Psoas muscle (tissue), 8 donors: ENCODE data around the gene MBLAC2. TPM values are rescaled to one million over a fixed set of nuclear protein-coding genes. Genes with fewer than 3 reads are reported as not detected.

ENCODE experiments used
- ATAC-seq, 4 donors: fragments of 200-7000 bp; cut with Tn5 transposase; one replicate each; pipeline ENCODE4 v1.9.1; 2020; ENCODE audit warnings: moderate library complexity in 3 of 4, mild to moderate bottlenecking in 2 of 4
- DNase-seq, 2 donors: peaks; one replicate each; pipeline ENCODE4 v3.0.0-alpha.2; 2020
- H3K27ac ChIP-seq: fragments of 200-600 bp; one replicate; pipeline ENCODE4 v1.8.0; 2022
- H3K27me3 ChIP-seq, 3 donors: fragments of 200-600 bp in 1 of 3; one replicate each; pipeline versions ENCODE4 v1.6.1 to v1.8.0; 2013 to 2022; ENCODE audit warnings: low read length in 2 of 3, mild to moderate bottlenecking in 2 of 3, moderate library complexity in 1 of 3; ENCODE audit not compliant: insufficient read depth in 3 of 3
- H3K36me3 ChIP-seq, 2 donors: fragments of 200-600 bp in 1 of 2; one replicate each; pipeline versions ENCODE4 v1.6.1 to v1.8.0; 2013 to 2022; ENCODE audit warnings: low read depth in 1 of 2, mild to moderate bottlenecking in 1 of 2, moderate library complexity in 1 of 2; ENCODE audit not compliant: insufficient read depth in 1 of 2
- H3K4me1 ChIP-seq: fragments of 200-600 bp; one replicate; pipeline ENCODE4 v1.8.0; 2022
- H3K4me3 ChIP-seq: fragments of 200-600 bp; one replicate; pipeline ENCODE4 v1.8.0; 2022; ENCODE audit warnings: mild to moderate bottlenecking
- H3K9me3 ChIP-seq: fragments of 200-600 bp; one replicate; pipeline ENCODE4 v1.8.0; 2022
- CTCF ChIP-seq: fragments of 200-600 bp; IDR thresholded peaks from one replicate; pipeline ENCODE4 v1.8.0; 2022; ENCODE audit warnings: antibody characterized with exemption
- WGBS, 3 donors: extraction: QIAGEN DNeasy Blood & Tissue Kit; methylation state at CpG; one replicate each; pipeline versions ENCODE4 v1.1.6 to v1.1.7; 2013; 5-methylcytosine and 5-hydroxymethylcytosine counted together
- intact Hi-C, 2 donors: fragments of 100-400 bp; cut with DNase I; formaldehyde crosslinking; loops; one replicate each; pipeline versions ENCODE4 v1.11.0 to v1.14.2; 2022
- polyA plus RNA-seq, 3 donors: library from polyadenylated mRNA; stranded (reverse); fragments of 200-250 nt; gene quantifications; one replicate each; pipeline ENCODE4 v1.2.3, GENCODE V29; 2013
- total RNA-seq, 4 donors: library from RNA; stranded (reverse); fragmentation: NEBNext Ultra II Directional in 2 of 4; extraction: Animal tissue kit (Norgen Biotek cat#: 25700) in 2 of 4; gene quantifications; one replicate each; pipeline versions ENCODE4 v1.2.1 to v1.2.4, GENCODE V29; 2021 to 2023
- donor health status: healthy with polysubstance abuse.
- donor health status: DM: no; HTN: no; CAD: no; lungs with moderate emphysema.
- donor health status: Bipolar disorder and iron deficiency.
- donor health status: healthy.
- donor health status: DM: yes; HTN: yes; CAD: no.
- donor health status: DM: no; HTN: no; CAD: no.
- donor health status: DM: no; HTN: no; CAD: no.
- donor health status: DM: yes; HTN: yes; CAD: no.

MBLAC2 gene
- total and polyA plus RNA-seq, 7 donors: 1.2 to 4.1 (median 2.5) TPM

- Histone ChIP-seq H3K9me3 (no peaks in the 10 kb centered on the region), H3K36me3 (no peaks in the 10 kb centered on the region), H3K4me3 (no peak overlapping the region), H3K27ac (no peak overlapping the region), H3K27me3 (no peaks in the 10 kb centered on the region), H3K4me1 (no peaks in the 10 kb centered on the region)
- DNase-seq: peak in 1 of 2 donors; percentile 56
- 63 to 74% (median 71%) methylated on average over 5 of the region's 5 CpGs for WGBS, 3 donors
- peak; percentile 54 for TF ChIP-seq CTCF
- ATAC-seq: no peak
- intact Hi-C loops: no loop called here
Measured at GRCh38 chr5:90434116-90434714, 40.4 kb downstream of the MBLAC2 start.

- Histone ChIP-seq H3K4me1 (no peaks in the 10 kb centered on the region), H3K9me3 (no peaks in the 10 kb centered on the region), H3K27me3 (no peaks in the 10 kb centered on the region), H3K4me3 (no peak overlapping the region), H3K27ac (no peak overlapping the region), H3K36me3 (no peaks in the 10 kb centered on the region)
- intact Hi-C loops: no loop called here
- no peak for ATAC-seq
- no peak for DNase-seq
- WGBS, 3 donors: 92 to 93% (median 93%) methylated on average over 1 of the region's 1 CpG
- no peak for TF ChIP-seq CTCF
Measured at GRCh38 chr5:90424245-90424644, 50.3 kb downstream of the MBLAC2 start.

GRCh38 chr5:90421136-90421535 lies 53.4 kb downstream of the MBLAC2 start:
- Histone ChIP-seq H3K27ac (no peak overlapping the region), H3K4me3 (no peak overlapping the region), H3K4me1 (no peaks in the 10 kb centered on the region), H3K9me3 (no peaks in the 10 kb centered on the region), H3K36me3 (no peaks in the 10 kb centered on the region), H3K27me3 (peaks cover 0 to 1% (median 0%) of the 10 kb centered on the region in 3 donors)
- TF ChIP-seq CTCF: no peak
- WGBS, 3 donors: 30 to 33% (median 31%) methylated on average over 4 of the region's 4 CpGs
- intact Hi-C loops: no loop called here
- no peak for DNase-seq
- ATAC-seq: peak in 2 of 4 donors; percentile 27 to 40

GRCh38 chr5:90418214-90418613 lies 56.4 kb downstream of the MBLAC2 start:
- Histone ChIP-seq H3K4me1 (no peaks in the 10 kb centered on the region), H3K9me3 (no peaks in the 10 kb centered on the region), H3K27me3 (peaks cover 0 to 1% (median 0%) of the 10 kb centered on the region in 3 donors), H3K36me3 (no peaks in the 10 kb centered on the region), H3K27ac (no peak overlapping the region), H3K4me3 (no peak overlapping the region)
- 74 to 76% (median 74%) methylated on average over 1 of the region's 1 CpG for WGBS, 3 donors
- DNase-seq: no peak
- no peak for ATAC-seq
- TF ChIP-seq CTCF: no peak
- intact Hi-C loops: no loop called here
